ENCODE data around the gene VWC2. TPM values are rescaled to one million over a fixed set of nuclear protein-coding genes. Genes with fewer than 3 reads are reported as not detected.

The VWC2 gene
- total and polyA plus RNA-seq, 10 of the 15 experiments (the other 5 are each of a cell fraction or from before 2014, with no cell fraction given), result 0.01 to 0.06 (median 0.03) TPM; not detected in 7

DNA sequence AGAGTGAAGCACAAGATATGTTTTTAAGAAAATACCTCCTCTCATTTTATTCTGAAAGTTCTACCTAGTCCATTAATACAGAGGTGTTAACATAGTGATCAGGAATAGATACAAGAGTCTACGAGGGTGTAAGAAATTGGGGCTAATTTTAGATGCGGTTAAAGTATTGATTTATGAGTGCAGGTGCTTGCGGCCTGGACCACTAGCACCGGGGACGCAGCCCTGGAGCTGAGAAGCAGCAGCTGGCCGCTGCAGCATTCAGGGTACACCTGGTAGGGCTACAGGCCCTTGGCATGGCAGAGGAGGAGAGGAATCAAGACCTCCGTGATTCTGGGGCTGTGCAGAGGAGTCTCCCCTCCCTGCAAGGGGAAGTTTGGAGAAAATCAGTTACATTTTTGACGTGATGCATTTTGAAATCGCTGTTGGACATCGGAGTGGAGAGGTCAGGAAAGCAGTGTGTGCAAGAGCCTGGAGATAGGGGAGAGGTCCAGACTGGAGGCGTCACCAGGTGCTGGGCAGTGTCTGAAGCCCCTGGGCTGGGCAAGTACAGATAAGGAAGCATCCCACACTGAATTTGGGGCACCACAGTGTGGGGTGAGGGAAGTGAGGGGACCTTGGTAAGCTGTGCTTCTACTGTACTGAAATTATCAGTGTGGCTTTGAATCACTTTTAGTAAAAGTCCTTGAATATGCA, 112.3 kb downstream of the VWC2 start (continued):
- TF ChIP-seq, protein P1, sequence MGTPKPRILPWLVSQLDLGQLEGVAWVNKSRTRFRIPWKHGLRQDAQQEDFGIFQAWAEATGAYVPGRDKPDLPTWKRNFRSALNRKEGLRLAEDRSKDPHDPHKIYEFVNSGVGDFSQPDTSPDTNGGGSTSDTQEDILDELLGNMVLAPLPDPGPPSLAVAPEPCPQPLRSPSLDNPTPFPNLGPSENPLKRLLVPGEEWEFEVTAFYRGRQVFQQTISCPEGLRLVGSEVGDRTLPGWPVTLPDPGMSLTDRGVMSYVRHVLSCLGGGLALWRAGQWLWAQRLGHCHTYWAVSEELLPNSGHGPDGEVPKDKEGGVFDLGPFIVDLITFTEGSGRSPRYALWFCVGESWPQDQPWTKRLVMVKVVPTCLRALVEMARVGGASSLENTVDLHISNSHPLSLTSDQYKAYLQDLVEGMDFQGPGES (IDR thresholded peaks at IDR 0.05), result no peak
- TF ChIP-seq CHD4 (IDR thresholded peaks at IDR 0.05) (no peak), FOXM1 (IDR thresholded peaks at IDR 0.05; ENCODE audit: low read depth, low read length) (no peak), JUND (IDR thresholded peaks at IDR 0.05; ENCODE audit: low read depth, low read length) (no peak)
- TF ChIP-seq, protein P2, sequence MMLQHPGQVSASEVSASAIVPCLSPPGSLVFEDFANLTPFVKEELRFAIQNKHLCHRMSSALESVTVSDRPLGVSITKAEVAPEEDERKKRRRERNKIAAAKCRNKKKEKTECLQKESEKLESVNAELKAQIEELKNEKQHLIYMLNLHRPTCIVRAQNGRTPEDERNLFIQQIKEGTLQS (IDR thresholded peaks at IDR 0.05; ENCODE audit: borderline replicate concordance, extremely low read depth, low read depth, low read length), result no peak

DNA sequence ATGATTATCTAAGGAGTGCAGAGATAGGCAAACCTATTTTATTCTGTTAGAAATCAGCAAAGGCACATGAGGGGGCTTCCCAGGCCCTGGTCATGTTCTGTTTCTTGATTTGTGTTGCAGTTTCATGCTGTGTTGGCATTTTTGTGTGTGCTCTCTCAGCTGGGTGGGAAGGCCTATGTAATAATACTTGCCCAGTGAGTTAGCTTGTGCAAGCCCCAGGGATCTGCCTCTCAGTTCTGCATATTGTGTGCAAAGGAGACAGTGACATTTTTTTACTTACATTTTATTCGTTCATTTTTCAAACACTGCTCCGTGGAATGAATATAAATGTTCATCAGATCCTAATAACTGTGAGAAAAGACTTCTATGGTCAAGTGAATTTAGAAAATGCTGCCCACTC, 119.0 kb downstream of the VWC2 start:
- CTCF ChIA-PET, result no interaction called here
- H3K36me3 ChIP-seq (ENCODE audit: control insufficient read depth in 2 of 2, insufficient read depth in 2 of 2, low read length in 1 of 2), result no peaks in the 10 kb centered on the region
- DNase-seq (ENCODE audit: low read depth, low spot score), result no peak
- in situ Hi-C loops (cut with MboI) (no loop called here), intact Hi-C loops (cut with micrococcal nuclease; ENCODE audit: unreplicated experiment) (no loop called here)
- no peak overlapping the region for H3K4me2 ChIP-seq (ENCODE audit: control insufficient read depth, insufficient read depth)
- FAIRE-seq, result no peak
- no peaks in the 10 kb centered on the region for H4K20me1 ChIP-seq (ENCODE audit: control insufficient read depth, insufficient read depth)
- no peak overlapping the region for H3K4me3 ChIP-seq
- SMC1A ChIA-PET (ENCODE audit: uncharacterized antibody, unreplicated experiment), result no interaction called here
- TF ChIP-seq CHD4 (IDR thresholded peaks at IDR 0.05) (no peak), POU2F2 (IDR thresholded peaks at IDR 0.05; ENCODE audit: borderline replicate concordance, low read depth, low read length) (no peak), LARP7 (IDR thresholded peaks at IDR 0.05) (no peak), SUPT20H (IDR thresholded peaks at IDR 0.05; ENCODE audit: borderline replicate concordance, control insufficient read depth, low read depth, low read length) (no peak), JUNB (IDR thresholded peaks at IDR 0.05) (no peak), RB1 (IDR thresholded peaks at IDR 0.05; ENCODE audit: borderline replicate concordance) (no peak)
- TF ChIP-seq, protein P3, sequence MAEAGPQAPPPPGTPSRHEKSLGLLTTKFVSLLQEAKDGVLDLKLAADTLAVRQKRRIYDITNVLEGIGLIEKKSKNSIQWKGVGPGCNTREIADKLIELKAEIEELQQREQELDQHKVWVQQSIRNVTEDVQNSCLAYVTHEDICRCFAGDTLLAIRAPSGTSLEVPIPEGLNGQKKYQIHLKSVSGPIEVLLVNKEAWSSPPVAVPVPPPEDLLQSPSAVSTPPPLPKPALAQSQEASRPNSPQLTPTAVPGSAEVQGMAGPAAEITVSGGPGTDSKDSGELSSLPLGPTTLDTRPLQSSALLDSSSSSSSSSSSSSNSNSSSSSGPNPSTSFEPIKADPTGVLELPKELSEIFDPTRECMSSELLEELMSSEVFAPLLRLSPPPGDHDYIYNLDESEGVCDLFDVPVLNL (IDR thresholded peaks at IDR 0.05; ENCODE audit: low read depth, low read length), result no peak
- no peaks in the 10 kb centered on the region for H3K4me1 ChIP-seq (ENCODE audit: control insufficient read depth, insufficient read depth, low read length)
- H3K27me3 ChIP-seq (replicated peaks in 1 of 2; ENCODE audit: control insufficient read depth in 2 of 2, insufficient read depth in 2 of 2, low read length in 1 of 2), result peaks cover 0 to 2% of the 10 kb centered on the region in 2 experiments; a peak in 2 of 4 replicates
- no peak for ATAC-seq
- no peak overlapping the region for H3K27ac ChIP-seq (ENCODE audit: control insufficient read depth, insufficient read depth)
- RAD21 ChIA-PET (ENCODE audit: unreplicated experiment), result no interaction called here
- POLR2A ChIA-PET, result interaction anchor here (0.6 kb wide), 1 partner anchor 1300 kb away, joined by 4 read pairs; no protein-coding TSS in a partner anchor
- H2AFZ ChIP-seq (ENCODE audit: control insufficient read depth, low read depth, low read length), result no peak overlapping the region
- WGBS (ENCODE audit: insufficient coverage, insufficient replicate concordance, low lambda C conversion rate, missing lambda C conversion rate), result 2% methylated on average over 2 of the region's 2 CpGs
- H3K9ac ChIP-seq (ENCODE audit: control insufficient read depth, insufficient read depth, low read length), result no peak overlapping the region
- BruUV-seq (replicated peaks), result no TSS peak
- H3K9me3 ChIP-seq (replicated peaks; ENCODE audit: control insufficient read depth, insufficient read depth, low read length), result no peaks in the 10 kb centered on the region
- no peaks in the 10 kb centered on the region for H3K79me2 ChIP-seq (ENCODE audit: control insufficient read depth, insufficient read depth, low read length)
